H9 (cell line): ENCODE data around the gene PDE3B. TPM values are rescaled to one million over a fixed set of nuclear protein-coding genes. Genes with fewer than 3 reads are reported as not detected.

Source experiments
- DNase-seq: peaks from one replicate; pipeline ENCODE4 v3.0.0-alpha.2; 2017
- H2AFZ ChIP-seq: one replicate; pipeline ENCODE4 v1.6.1; 2013; ENCODE audit warnings: mild to moderate bottlenecking, low read length, control low read depth, moderate library complexity
- H2AK5ac ChIP-seq: 2 replicates; pipeline ENCODE4 v1.6.1; 2013; ENCODE audit warnings: low read length, control low read depth, mixed read lengths; ENCODE audit not compliant: insufficient read length
- H2BK120ac ChIP-seq: one replicate; pipeline ENCODE4 v1.6.1; 2013; ENCODE audit warnings: low read depth, mild to moderate bottlenecking, low read length, control low read depth, inconsistent platforms; ENCODE audit not compliant: poor library complexity, severe bottlenecking
- H2BK12ac ChIP-seq: 2 replicates; pipeline ENCODE4 v1.6.1; 2013; ENCODE audit warnings: low read length, control low read depth, mixed read lengths, low read depth; ENCODE audit not compliant: insufficient read length
- H2BK15ac ChIP-seq: 2 replicates; pipeline ENCODE4 v1.6.1; 2013; ENCODE audit warnings: low read depth, low read length, control low read depth
- H2BK20ac ChIP-seq: one replicate; pipeline ENCODE4 v1.6.1; 2013; ENCODE audit warnings: low read depth, mild to moderate bottlenecking, low read length, control low read depth, inconsistent platforms; ENCODE audit not compliant: poor library complexity, severe bottlenecking
- H2BK5ac ChIP-seq: 2 replicates; pipeline ENCODE4 v1.6.1; 2013; ENCODE audit warnings: low read length, control low read depth, mixed read lengths; ENCODE audit not compliant: insufficient read length
- H3K14ac ChIP-seq: 2 replicates; pipeline ENCODE4 v1.6.1; 2013; ENCODE audit warnings: low read length, control low read depth; ENCODE audit not compliant: insufficient read depth
- H3K18ac ChIP-seq: 2 replicates; pipeline ENCODE4 v1.6.1; 2013; ENCODE audit warnings: low read depth, mild to moderate bottlenecking, mixed read lengths, low read length, control low read depth; ENCODE audit not compliant: insufficient read length
- H3K23ac ChIP-seq: 2 replicates; pipeline ENCODE4 v1.6.1; 2013; ENCODE audit warnings: low read length, control low read depth, mixed read lengths, low read depth; ENCODE audit not compliant: insufficient read length
- H3K23me2 ChIP-seq: 2 replicates; pipeline ENCODE4 v1.6.1; 2013; ENCODE audit warnings: low read depth, mild to moderate bottlenecking, mixed read lengths, low read length, control low read depth; ENCODE audit not compliant: insufficient read length, poor library complexity, severe bottlenecking
- H3K27ac ChIP-seq: 2 replicates; pipeline ENCODE4 v1.5.1; 2013; ENCODE audit warnings: low read length, control low read depth, mixed read lengths, low read depth; ENCODE audit not compliant: insufficient read length
- H3K27me3 ChIP-seq: 2 replicates; pipeline ENCODE4 v1.6.1; 2013; ENCODE audit warnings: low read length, control low read depth, inconsistent platforms; ENCODE audit not compliant: insufficient read depth
- H3K4ac ChIP-seq: 2 replicates; pipeline ENCODE4 v1.6.1; 2013; ENCODE audit warnings: low read depth, mild to moderate bottlenecking, control low read depth, inconsistent platforms, low read length, moderate library complexity
- H3K4me1 ChIP-seq: 2 replicates; pipeline ENCODE4 v1.6.1; 2013; ENCODE audit warnings: low read length, control low read depth, inconsistent platforms; ENCODE audit not compliant: insufficient read depth
- H3K4me2 ChIP-seq: 2 replicates; pipeline ENCODE4 v1.6.1; 2013; ENCODE audit warnings: low read length, control low read depth, mixed read lengths; ENCODE audit not compliant: insufficient read length, insufficient read depth
- H3K56ac ChIP-seq: 2 replicates; pipeline ENCODE4 v1.6.1; 2013; ENCODE audit warnings: low read depth, mild to moderate bottlenecking, mixed read lengths, low read length, control low read depth; ENCODE audit not compliant: insufficient read length
- H3K79me1 ChIP-seq: 2 replicates; pipeline ENCODE4 v1.6.1; 2013; ENCODE audit warnings: low read depth, mild to moderate bottlenecking, moderate library complexity, low read length, control low read depth, inconsistent platforms; ENCODE audit not compliant: insufficient read depth, poor library complexity, severe bottlenecking
- H3K79me2 ChIP-seq: 2 replicates; pipeline ENCODE4 v1.6.1; 2013; ENCODE audit warnings: low read length, control low read depth, inconsistent platforms; ENCODE audit not compliant: insufficient read depth
- H3K9ac ChIP-seq: 2 replicates; pipeline ENCODE4 v1.6.1; 2013; ENCODE audit warnings: low read length, control low read depth, mixed read lengths; ENCODE audit not compliant: insufficient read length; ENCODE audit errors: extremely low read depth
- H3K9me3 ChIP-seq: one replicate; pipeline ENCODE4 v1.6.1; 2013; ENCODE audit warnings: low read depth, low read length, inconsistent platforms; ENCODE audit not compliant: control insufficient read depth
- H3T11ph ChIP-seq: one replicate; pipeline ENCODE4 v1.6.1; 2013; ENCODE audit warnings: mild to moderate bottlenecking, low read length, control low read depth, inconsistent platforms
- H4K20me1 ChIP-seq: one replicate; pipeline ENCODE4 v1.6.1; 2013; ENCODE audit not compliant: control insufficient read depth, insufficient read length, insufficient read depth
- H4K5ac ChIP-seq: 2 replicates; pipeline ENCODE4 v1.6.1; 2013; ENCODE audit warnings: low read depth, mild to moderate bottlenecking, mixed read lengths, low read length, control low read depth; ENCODE audit not compliant: insufficient read length
- H4K8ac ChIP-seq: replicated peaks from 2 replicates; pipeline ENCODE4 v1.6.1; 2013; ENCODE audit warnings: low read length, control low read depth, mixed read lengths, low read depth; ENCODE audit not compliant: insufficient read length
- H4K91ac ChIP-seq: 2 replicates; pipeline ENCODE4 v1.6.1; 2013; ENCODE audit warnings: low read depth, mild to moderate bottlenecking, moderate library complexity, mixed read lengths, low read length, control low read depth; ENCODE audit not compliant: insufficient read length
- H3K27ac Mint-ChIP-seq, 3 experiments: 2 replicates in 2 of 3; 3 replicates in 1 of 3; pipeline ENCODE4 v1.8.0; 2020 to 2021; ENCODE audit warnings: mixed read lengths in 3 of 3, mild to moderate bottlenecking in 1 of 3, moderate library complexity in 1 of 3
- H3K27me3 Mint-ChIP-seq: 2 replicates; pipeline ENCODE4 v1.8.0; 2021; ENCODE audit warnings: low read depth, mild to moderate bottlenecking, moderate library complexity, mixed read lengths
- H3K36me3 Mint-ChIP-seq, 3 experiments: 2 replicates in 2 of 3; 3 replicates in 1 of 3; pipeline ENCODE4 v1.8.0; 2020 to 2021; ENCODE audit warnings: low read depth in 3 of 3, mixed read lengths in 3 of 3; ENCODE audit not compliant: insufficient read depth in 1 of 3
- H3K4me1 Mint-ChIP-seq, 2 experiments: 2 replicates each; pipeline ENCODE4 v1.8.0; 2020; ENCODE audit warnings: mixed read lengths in 2 of 2
- H3K4me3 Mint-ChIP-seq, 2 experiments: 2 replicates in 1 of 2; 3 replicates in 1 of 2; pipeline ENCODE4 v1.8.0; 2020 to 2021; ENCODE audit warnings: mild to moderate bottlenecking in 2 of 2, mixed read lengths in 2 of 2, moderate library complexity in 1 of 2
- H3K9me3 Mint-ChIP-seq, 2 experiments: 2 replicates in 1 of 2; 3 replicates in 1 of 2; pipeline ENCODE4 v1.8.0; 2020; ENCODE audit warnings: mild to moderate bottlenecking in 2 of 2, mixed read lengths in 2 of 2, moderate library complexity in 1 of 2
- WGBS: extraction: QIAGEN DNeasy Blood & Tissue Kit; methylation state at CpG from one replicate; pipeline ENCODE4 v1.1.7; 2013; ENCODE audit warnings: missing lambda C conversion rate, low lambda C conversion rate, mixed read lengths; ENCODE audit not compliant: insufficient read length; ENCODE audit errors: extremely low coverage; 5-methylcytosine and 5-hydroxymethylcytosine counted together
- total RNA-seq: library from RNA; stranded (reverse); gene quantifications from 2 replicates; pipeline ENCODE4 v1.2.1, GENCODE V29; 2021
- TF ChIP-seq, protein P1 (sequence below): fragments of 200-600 bp; sonication (generic); conservative IDR thresholded peaks from 3 replicates; pipeline ENCODE4 v1.8.0; 2021; ENCODE audit warnings: antibody characterized with exemption, mild to moderate bottlenecking

PDE3B gene
- total RNA-seq, 1 experiment from 2014 or later = 6.6 TPM

DNA sequence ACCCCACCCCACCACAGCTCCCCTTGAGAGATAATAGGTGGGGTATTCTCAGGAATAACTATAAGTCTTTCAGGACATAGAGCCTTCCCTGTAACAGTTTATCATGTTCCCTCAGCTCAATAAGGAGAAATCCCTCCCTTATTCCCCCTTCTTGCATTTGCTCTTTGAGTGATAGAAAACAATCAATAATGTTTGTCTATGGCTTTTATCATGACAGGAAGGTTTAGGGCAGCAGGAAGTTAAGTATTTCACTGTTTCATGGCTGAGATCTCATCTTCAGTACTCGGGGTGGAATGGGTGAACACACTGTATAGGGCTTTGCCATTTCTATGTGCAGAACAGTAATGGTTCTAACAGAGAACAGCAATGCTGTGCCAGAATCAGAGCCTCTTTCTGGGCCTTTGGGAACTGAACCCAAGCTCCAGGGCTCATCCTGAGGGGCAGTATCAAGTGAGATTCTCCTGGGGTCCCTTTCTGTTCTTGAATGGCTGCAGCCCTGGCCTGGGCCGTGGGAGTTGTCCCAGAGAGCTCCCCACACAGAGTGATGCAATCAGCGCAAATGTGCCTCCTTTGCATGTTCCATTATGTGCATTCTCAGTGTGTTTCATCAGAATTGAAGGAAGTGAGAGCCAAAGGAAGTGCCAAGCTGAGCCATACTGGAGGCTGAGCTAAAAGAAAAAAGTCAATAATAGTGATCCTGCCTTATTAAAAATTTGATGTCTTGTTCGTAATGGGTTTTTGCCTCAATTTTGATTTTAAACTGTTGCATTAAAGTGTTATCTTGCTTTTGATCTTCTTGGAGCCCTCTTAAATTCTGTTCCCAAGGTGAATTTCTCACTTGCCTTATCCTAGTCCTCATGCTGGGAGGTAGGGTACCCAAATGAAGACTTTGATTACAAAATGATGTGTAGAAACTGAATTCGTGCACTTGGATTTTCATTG is 251.3 kb downstream of the PDE3B start:
- no peak overlapping the region for H3K14ac ChIP-seq
- H2BK5ac ChIP-seq = no peak overlapping the region
- H2BK12ac ChIP-seq = no peak overlapping the region
- no peaks in the 10 kb centered on the region for H3K9me3 ChIP-seq
- no peaks in the 10 kb centered on the region for H3K27me3 ChIP-seq
- Mint-ChIP-seq H3K4me3 (no peak overlapping the region; a peak in 1 of 5 replicates), H3K9me3 (peaks cover 3 to 12% of the 10 kb centered on the region in 2 experiments; a peak in 3 of 5 replicates), H3K27me3 (peaks cover 24% of the 10 kb centered on the region), H3K36me3 (no peaks in the 10 kb centered on the region; a peak in 2 of 7 replicates), H3K4me1 (peaks cover 9 to 11% of the 10 kb centered on the region in 2 experiments), H3K27ac (peak overlapping the region in 1 of 3 experiments; percentile 35; a peak in 1 of 7 replicates)
- H3K9ac ChIP-seq = no peak overlapping the region
- H3K79me2 ChIP-seq = no peaks in the 10 kb centered on the region
- H3K4me2 ChIP-seq = no peak overlapping the region
- H2BK15ac ChIP-seq = no peak overlapping the region
- H3K27ac ChIP-seq = no peak overlapping the region
- no peak overlapping the region for H4K5ac ChIP-seq
- WGBS = no CpG with 5 or more reads among the region's 5 CpGs
- H3K79me1 ChIP-seq = no peaks in the 10 kb centered on the region
- DNase-seq = no peak
- no peak overlapping the region for H2AFZ ChIP-seq
- no peak overlapping the region for H4K8ac ChIP-seq
- no peak overlapping the region for H3K4ac ChIP-seq
- no peak overlapping the region for H3T11ph ChIP-seq
- no peak overlapping the region for H3K56ac ChIP-seq
- H3K4me1 ChIP-seq = no peaks in the 10 kb centered on the region; the same call in 1 of the 2 replicates
- H3K23me2 ChIP-seq = peaks cover 5% of the 10 kb centered on the region
- H2BK20ac ChIP-seq = no peak overlapping the region
- H3K18ac ChIP-seq = no peak overlapping the region
- H2BK120ac ChIP-seq = no peak overlapping the region
- TF ChIP-seq, protein P1, sequence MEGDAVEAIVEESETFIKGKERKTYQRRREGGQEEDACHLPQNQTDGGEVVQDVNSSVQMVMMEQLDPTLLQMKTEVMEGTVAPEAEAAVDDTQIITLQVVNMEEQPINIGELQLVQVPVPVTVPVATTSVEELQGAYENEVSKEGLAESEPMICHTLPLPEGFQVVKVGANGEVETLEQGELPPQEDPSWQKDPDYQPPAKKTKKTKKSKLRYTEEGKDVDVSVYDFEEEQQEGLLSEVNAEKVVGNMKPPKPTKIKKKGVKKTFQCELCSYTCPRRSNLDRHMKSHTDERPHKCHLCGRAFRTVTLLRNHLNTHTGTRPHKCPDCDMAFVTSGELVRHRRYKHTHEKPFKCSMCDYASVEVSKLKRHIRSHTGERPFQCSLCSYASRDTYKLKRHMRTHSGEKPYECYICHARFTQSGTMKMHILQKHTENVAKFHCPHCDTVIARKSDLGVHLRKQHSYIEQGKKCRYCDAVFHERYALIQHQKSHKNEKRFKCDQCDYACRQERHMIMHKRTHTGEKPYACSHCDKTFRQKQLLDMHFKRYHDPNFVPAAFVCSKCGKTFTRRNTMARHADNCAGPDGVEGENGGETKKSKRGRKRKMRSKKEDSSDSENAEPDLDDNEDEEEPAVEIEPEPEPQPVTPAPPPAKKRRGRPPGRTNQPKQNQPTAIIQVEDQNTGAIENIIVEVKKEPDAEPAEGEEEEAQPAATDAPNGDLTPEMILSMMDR = no peak
- no peak overlapping the region for H2AK5ac ChIP-seq
- H4K20me1 ChIP-seq = no peaks in the 10 kb centered on the region
- H3K23ac ChIP-seq = no peak overlapping the region
- no peak overlapping the region for H4K91ac ChIP-seq
